PC-3 (cell line): ENCODE data around the gene FTO. TPM values are rescaled to one million over a fixed set of nuclear protein-coding genes. Genes with fewer than 3 reads are reported as not detected.

Experiments
- ATAC-seq: fragments of 200-7000 bp; cut with Tn5 transposase; 2 replicates; pipeline ENCODE4 v1.9.1; 2020; ENCODE audit warnings: mild to moderate bottlenecking, moderate library complexity
- BruUV-seq: library from RNA; stranded (reverse); fragments of 400-500 nt; replicated peaks from 2 replicates; lab custom pipeline; 2021; lab: Mats Ljungman, UMichigan
- CTCF ChIA-PET: fragments of 300-600 bp; sonication (Branson Sonifier 250); formaldehyde crosslinking; loops from one replicate; lab custom pipeline; 2022; ENCODE audit warnings: antibody characterized with exemption; lab: Charles Lee
- POLR2A ChIA-PET: fragments of 300-600 bp; sonication (Branson Sonifier 250); formaldehyde crosslinking; loops from one replicate; lab custom pipeline; 2022; ENCODE audit warnings: antibody characterized with exemption; ENCODE audit not compliant: unreplicated experiment; lab: Charles Lee
- DNase-seq: peaks from one replicate; pipeline ENCODE4 v3.0.0-alpha.2; 2015
- H2AFZ ChIP-seq: fragments of 300-600 bp; sonication (generic); 2 replicates; pipeline ENCODE4 v1.6.0; 2016; ENCODE audit warnings: antibody characterized with exemption, low read length
- H3F3A ChIP-seq: fragments of 300-600 bp; sonication (generic); one replicate; pipeline ENCODE4 v1.6.0; 2017; ENCODE audit warnings: antibody characterized with exemption, low read length, control low read depth, mild to moderate bottlenecking; ENCODE audit not compliant: unreplicated experiment
- H3K27ac ChIP-seq: fragments of 300-600 bp; sonication (generic); 2 replicates; pipeline ENCODE4 v1.5.1; 2016; ENCODE audit warnings: mild to moderate bottlenecking, low read length
- H3K27me3 ChIP-seq: fragments of 300-600 bp; sonication (generic); 2 replicates; pipeline ENCODE4 v1.6.1; 2016; ENCODE audit warnings: low read length, mixed read lengths
- H3K36me3 ChIP-seq: fragments of 300-600 bp; sonication (generic); 2 replicates; pipeline ENCODE4 v1.6.1; 2016; ENCODE audit warnings: low read depth, mixed run types, low read length, mixed read lengths
- H3K4me1 ChIP-seq: fragments of 300-600 bp; sonication (generic); 2 replicates; pipeline ENCODE4 v1.5.1; 2016; ENCODE audit warnings: low read length; ENCODE audit not compliant: insufficient read depth
- H3K4me2 ChIP-seq: fragments of 300-600 bp; sonication (generic); 2 replicates; pipeline ENCODE4 v1.6.0; 2016; ENCODE audit warnings: low read length
- H3K4me3 ChIP-seq: fragments of 300-600 bp; sonication (generic); 2 replicates; pipeline ENCODE4 v1.5.1; 2016; ENCODE audit warnings: mild to moderate bottlenecking, low read length, mixed read lengths
- H3K79me2 ChIP-seq: fragments of 300-600 bp; sonication (generic); 2 replicates; pipeline ENCODE4 v1.6.1; 2017; ENCODE audit warnings: low read length, mixed read lengths
- H3K9ac ChIP-seq: fragments of 300-600 bp; sonication (generic); 2 replicates; pipeline ENCODE4 v1.6.0; 2016; ENCODE audit warnings: mild to moderate bottlenecking, low read length
- H3K9me2 ChIP-seq: fragments of 300-600 bp; sonication (generic); replicated peaks from 2 replicates; pipeline ENCODE4 v1.6.1; 2016; ENCODE audit warnings: mixed run types, low read length, mixed read lengths
- H3K9me3 ChIP-seq: fragments of 300-600 bp; sonication (generic); 2 replicates; pipeline ENCODE4 v1.6.1; 2016; ENCODE audit warnings: low read length, mixed read lengths
- H4K20me1 ChIP-seq: fragments of 300-600 bp; sonication (generic); 2 replicates; pipeline ENCODE4 v1.6.1; 2016; ENCODE audit warnings: low read length, mixed read lengths
- EZH2 ChIP-seq: fragments of 300-600 bp; sonication (generic); IDR thresholded peaks from one replicate; pipeline ENCODE4 v1.6.1; 2017; ENCODE audit warnings: antibody characterized with exemption, mild to moderate bottlenecking, low read length; ENCODE audit not compliant: unreplicated experiment
- EZH2phosphoT487 ChIP-seq: fragments of 300-600 bp; sonication (generic); IDR thresholded peaks from 2 replicates; pipeline ENCODE4 v1.6.1; 2018; ENCODE audit warnings: mild to moderate bottlenecking, antibody characterized with exemption, low read length, borderline replicate concordance
- intact Hi-C: fragments of 100-400 bp; cut with micrococcal nuclease; formaldehyde crosslinking; loops from 2 replicates; pipeline ENCODE4 v1.9.0; 2023
- total RNA-seq: library from RNA; depleted of rRNA; stranded (reverse); fragments of >200 nt; gene quantifications from 2 replicates; pipeline ENCODE4 v1.2.3, GENCODE V29; 2014
- TF ChIP-seq, protein P1 (sequence below): fragments of 300-600 bp; sonication (generic); conservative IDR thresholded peaks from 2 replicates; pipeline ENCODE4 v1.5.1; 2017; ENCODE audit warnings: antibody characterized with exemption, low read depth, mild to moderate bottlenecking, low read length

FTO gene
- total RNA-seq, 1 experiment from 2014 or later: 27.0 TPM

DNA sequence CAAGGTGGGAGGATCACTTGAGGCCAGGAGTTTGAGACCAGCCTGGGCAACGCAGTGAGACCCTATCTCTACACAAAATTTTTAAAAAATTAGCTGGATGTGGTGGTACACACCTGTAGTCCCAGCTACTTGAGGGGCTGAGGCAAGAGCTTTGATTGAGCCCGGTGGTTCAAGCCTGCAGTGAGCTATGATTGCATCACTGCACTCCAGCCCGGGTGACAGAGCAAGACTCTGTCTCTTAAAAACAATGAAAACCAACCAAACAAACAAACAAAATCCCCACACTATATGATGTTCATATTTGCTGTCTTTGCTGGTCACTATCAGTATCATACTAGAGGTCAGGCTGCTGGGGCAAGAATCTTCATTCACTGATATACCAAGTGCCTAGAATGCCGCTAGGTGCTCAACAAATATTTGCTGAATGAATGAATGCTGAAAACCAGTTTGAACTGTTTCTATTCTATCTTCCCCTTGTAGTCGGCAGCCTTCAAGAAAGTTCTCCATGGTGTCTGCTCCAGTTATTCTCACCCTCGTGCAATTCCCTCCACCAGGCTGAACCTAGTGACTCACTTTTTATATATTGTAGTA lies 455.6 kb downstream of the FTO start:
- no peaks in the 10 kb centered on the region for H3K27me3 ChIP-seq
- no peak overlapping the region for H3K9ac ChIP-seq
- intact Hi-C loops: no loop called here
- H3K79me2 ChIP-seq: no peaks in the 10 kb centered on the region
- no peaks in the 10 kb centered on the region for H3K4me1 ChIP-seq
- ChIA-PET CTCF (no interaction called here), POLR2A (no interaction called here)
- H3F3A ChIP-seq: no peaks in the 10 kb centered on the region
- H3K27ac ChIP-seq: no peak overlapping the region
- TF ChIP-seq, protein P1, sequence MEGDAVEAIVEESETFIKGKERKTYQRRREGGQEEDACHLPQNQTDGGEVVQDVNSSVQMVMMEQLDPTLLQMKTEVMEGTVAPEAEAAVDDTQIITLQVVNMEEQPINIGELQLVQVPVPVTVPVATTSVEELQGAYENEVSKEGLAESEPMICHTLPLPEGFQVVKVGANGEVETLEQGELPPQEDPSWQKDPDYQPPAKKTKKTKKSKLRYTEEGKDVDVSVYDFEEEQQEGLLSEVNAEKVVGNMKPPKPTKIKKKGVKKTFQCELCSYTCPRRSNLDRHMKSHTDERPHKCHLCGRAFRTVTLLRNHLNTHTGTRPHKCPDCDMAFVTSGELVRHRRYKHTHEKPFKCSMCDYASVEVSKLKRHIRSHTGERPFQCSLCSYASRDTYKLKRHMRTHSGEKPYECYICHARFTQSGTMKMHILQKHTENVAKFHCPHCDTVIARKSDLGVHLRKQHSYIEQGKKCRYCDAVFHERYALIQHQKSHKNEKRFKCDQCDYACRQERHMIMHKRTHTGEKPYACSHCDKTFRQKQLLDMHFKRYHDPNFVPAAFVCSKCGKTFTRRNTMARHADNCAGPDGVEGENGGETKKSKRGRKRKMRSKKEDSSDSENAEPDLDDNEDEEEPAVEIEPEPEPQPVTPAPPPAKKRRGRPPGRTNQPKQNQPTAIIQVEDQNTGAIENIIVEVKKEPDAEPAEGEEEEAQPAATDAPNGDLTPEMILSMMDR: no peak
- TF ChIP-seq EZH2 (no peak), EZH2phosphoT487 (no peak)
- no peaks in the 10 kb centered on the region for H3K9me3 ChIP-seq
- no peaks in the 10 kb centered on the region for H3K9me2 ChIP-seq
- H3K4me2 ChIP-seq: no peak overlapping the region
- H3K4me3 ChIP-seq: no peak overlapping the region
- DNase-seq: no peak
- H2AFZ ChIP-seq: no peak overlapping the region
- no peaks in the 10 kb centered on the region for H3K36me3 ChIP-seq
- BruUV-seq: no TSS peak
- ATAC-seq: no peak; the same call in 1 of the 2 replicates
- H4K20me1 ChIP-seq: no peaks in the 10 kb centered on the region

DNA sequence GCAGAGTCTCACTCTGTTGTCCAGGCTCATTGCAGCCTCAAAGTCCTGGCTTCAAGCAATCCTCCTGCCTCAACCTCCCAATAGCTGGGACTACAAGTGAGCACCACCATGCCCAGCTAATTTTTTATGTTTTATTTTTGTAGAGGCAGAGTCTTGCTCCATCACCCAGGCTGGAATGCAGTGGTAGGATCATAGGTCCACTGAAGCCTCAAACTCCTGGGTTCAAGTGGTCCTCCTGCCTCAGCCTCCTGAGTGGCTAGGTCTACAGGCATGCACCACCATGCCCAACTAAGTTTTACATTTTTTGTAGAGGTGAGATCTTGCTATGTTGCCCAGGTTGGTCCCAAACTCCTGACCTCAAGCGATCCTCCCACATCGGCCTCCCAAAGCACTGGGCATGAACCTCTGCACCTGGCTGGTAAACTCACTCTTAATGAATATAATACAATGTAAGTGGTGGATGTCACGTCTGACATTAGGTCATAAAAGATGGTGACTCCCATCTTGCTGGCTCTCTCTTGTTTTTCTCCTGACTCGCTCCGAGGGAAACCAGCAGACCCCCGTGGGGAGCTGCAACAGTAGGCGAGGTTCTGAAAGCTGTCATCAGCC lies 456.4 kb downstream of the FTO start:
- DNase-seq: no peak
- Histone ChIP-seq H3K79me2 (no peaks in the 10 kb centered on the region), H3K9me3 (no peaks in the 10 kb centered on the region), H3K9me2 (no peaks in the 10 kb centered on the region), H3K27ac (no peak overlapping the region), H3K27me3 (no peaks in the 10 kb centered on the region), H3K4me2 (no peak overlapping the region), H4K20me1 (no peaks in the 10 kb centered on the region), H3K4me3 (no peak overlapping the region), H3K4me1 (no peaks in the 10 kb centered on the region), H3F3A (no peaks in the 10 kb centered on the region), H3K9ac (no peak overlapping the region), H2AFZ (no peak overlapping the region), H3K36me3 (no peaks in the 10 kb centered on the region)
- intact Hi-C loops: no loop called here
- BruUV-seq: no TSS peak
- ATAC-seq: no peak
- no peak for TF ChIP-seq EZH2phosphoT487
- TF ChIP-seq EZH2: no peak
- TF ChIP-seq, protein P1: no peak
- CTCF ChIA-PET: no interaction called here
- POLR2A ChIA-PET: no interaction called here
